ENCODE data around the gene HAL. TPM values are rescaled to one million over a fixed set of nuclear protein-coding genes. Genes with fewer than 3 reads are reported as not detected.

HAL gene, protein sequence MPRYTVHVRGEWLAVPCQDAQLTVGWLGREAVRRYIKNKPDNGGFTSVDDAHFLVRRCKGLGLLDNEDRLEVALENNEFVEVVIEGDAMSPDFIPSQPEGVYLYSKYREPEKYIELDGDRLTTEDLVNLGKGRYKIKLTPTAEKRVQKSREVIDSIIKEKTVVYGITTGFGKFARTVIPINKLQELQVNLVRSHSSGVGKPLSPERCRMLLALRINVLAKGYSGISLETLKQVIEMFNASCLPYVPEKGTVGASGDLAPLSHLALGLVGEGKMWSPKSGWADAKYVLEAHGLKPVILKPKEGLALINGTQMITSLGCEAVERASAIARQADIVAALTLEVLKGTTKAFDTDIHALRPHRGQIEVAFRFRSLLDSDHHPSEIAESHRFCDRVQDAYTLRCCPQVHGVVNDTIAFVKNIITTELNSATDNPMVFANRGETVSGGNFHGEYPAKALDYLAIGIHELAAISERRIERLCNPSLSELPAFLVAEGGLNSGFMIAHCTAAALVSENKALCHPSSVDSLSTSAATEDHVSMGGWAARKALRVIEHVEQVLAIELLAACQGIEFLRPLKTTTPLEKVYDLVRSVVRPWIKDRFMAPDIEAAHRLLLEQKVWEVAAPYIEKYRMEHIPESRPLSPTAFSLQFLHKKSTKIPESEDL
- 0.43 and 0.50 TPM in 2 replicates for polyA plus RNA-seq (2011; rRNA removed)
- polyA plus RNA-seq (2012; cell fraction: cytosol; rRNA removed), result 0.07 and 0.13 TPM in 2 replicates
- 0.44 and 0.52 TPM in 2 replicates for polyA plus RNA-seq (2012; cell fraction: nucleus; rRNA removed)
- 0.22 to 0.40 TPM (median 0.33 TPM) in 3 replicates for polyA plus RNA-seq (2017; fragmentation: RNase III; extraction: RNeasy Plus Mini Kit Qiagen cat#74134 plus additional on column Dnase treatment)
- polyA minus RNA-seq (2011; rRNA and poly(A)+ RNA removed), result 1.2 and 2.9 TPM in 2 replicates

DNA sequence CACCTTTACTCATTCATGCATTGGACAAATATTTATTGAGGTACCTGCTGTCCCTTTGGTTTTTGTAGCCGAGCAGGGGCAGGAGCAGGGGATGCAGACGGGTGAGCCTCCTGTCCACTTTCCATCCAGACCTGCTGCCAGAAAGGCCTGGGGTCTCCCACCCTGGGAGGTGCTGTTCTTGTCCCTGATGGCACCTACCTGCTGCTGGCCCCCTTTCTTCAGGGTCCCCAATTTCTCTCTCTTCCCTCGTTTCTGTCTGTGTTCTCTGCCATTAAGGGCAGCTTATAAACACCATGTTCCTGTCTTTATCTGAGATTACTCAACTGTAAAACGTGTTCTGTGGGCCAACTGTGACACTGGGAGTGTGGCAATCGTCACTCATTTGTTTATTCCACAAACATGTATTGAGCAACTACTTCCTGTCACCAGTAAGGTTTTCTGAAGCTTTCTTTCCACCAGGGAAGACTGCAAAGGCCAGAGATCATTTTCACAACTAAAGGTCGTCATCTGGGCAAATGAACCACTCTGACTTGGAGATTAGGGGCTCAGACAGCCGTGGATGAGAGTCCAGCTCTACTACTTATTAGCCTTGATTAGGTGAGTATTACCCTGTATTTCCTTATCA is at the start of gene HAL:
Gene HAL, minus strand, starts transcription at position 311 of the 625 bp plus-strand sequence. CDS start 434 bp downstream, outside the sequence.
- peak within 1 kb of the TSS in 1 of 2 experiments; percentile 32; a peak in 1 of 6 replicates for H3K27ac ChIP-seq
- peaks cover 27% of the 10 kb centered on the region; the same call in 2 of the 3 replicates for H3K4me1 ChIP-seq
- ATAC-seq (no peak), DNase-seq (ENCODE audit: low read depth in 1 of 2, low spot score in 1 of 2) (peak in 1 of 2 experiments; percentile 29), FAIRE-seq (no peak)
- TF ChIP-seq, protein P1, sequence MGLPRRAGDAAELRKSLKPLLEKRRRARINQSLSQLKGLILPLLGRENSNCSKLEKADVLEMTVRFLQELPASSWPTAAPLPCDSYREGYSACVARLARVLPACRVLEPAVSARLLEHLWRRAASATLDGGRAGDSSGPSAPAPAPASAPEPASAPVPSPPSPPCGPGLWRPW (IDR thresholded peaks at IDR 0.05), result peak; percentile 50; the same call in 1 of the 2 replicates
- TF ChIP-seq ZC3H11A (IDR thresholded peaks at IDR 0.05), result no peak
- peak; percentile 66 to 80 for TF ChIP-seq CEBPB (IDR thresholded peaks at IDR 0.05)
- TF ChIP-seq ZFP36 (IDR thresholded peaks at IDR 0.05; ENCODE audit: borderline replicate concordance, partially characterized antibody), result no peak
- TF ChIP-seq EP300 (IDR thresholded peaks at IDR 0.05), result no peak
- H3K4me2 ChIP-seq, result peak within 1 kb of the TSS; percentile 33; the same call in 2 of the 3 replicates
- WGBS (ENCODE audit: missing lambda C conversion rate), result 34% methylated on average over 7 of the region's 7 CpGs
- ChIA-PET POLR2A (no interaction called here), CTCF (interaction anchor here (0.6 to 6.5 kb wide), 2 partner anchors 28 to 79 kb away, joined by 3 to 44 read pairs; no protein-coding TSS in a partner anchor)
- no peaks in the 10 kb centered on the region for H3K9me3 ChIP-seq
- H3K4me3 ChIP-seq, result no peak within 1 kb of the TSS

DNA sequence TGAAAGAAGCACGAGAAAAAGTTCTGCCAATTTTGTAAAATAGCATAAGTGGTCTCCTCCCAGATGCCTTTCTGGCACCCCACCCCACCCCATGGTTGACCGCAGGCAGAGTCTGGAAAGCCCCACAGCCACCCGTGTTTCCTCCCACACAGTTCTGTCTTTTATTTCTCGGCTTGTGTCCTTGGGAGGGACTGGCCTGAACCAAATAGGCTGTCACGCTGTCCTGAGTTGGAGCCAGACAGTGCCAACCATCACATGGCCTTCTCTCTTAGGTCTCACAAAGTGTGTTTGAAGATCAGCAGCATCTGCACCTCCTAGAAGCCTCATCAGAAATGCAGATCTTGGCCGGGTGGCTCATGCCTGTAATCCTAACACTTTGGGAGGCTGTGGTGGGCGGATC is 49.4 kb upstream of the HAL start:
- ChIA-PET POLR2A (no interaction called here), CTCF (interaction anchor here (0.6 to 1.4 kb wide), 2 partner anchors 170 to 236 kb away, joined by 3 to 6 read pairs; no protein-coding TSS in a partner anchor)
- H3K4me1 ChIP-seq, result peaks cover 44% of the 10 kb centered on the region
- no peaks in the 10 kb centered on the region for H3K9me3 ChIP-seq
- peak overlapping the region in 1 of 2 experiments; percentile 36; a peak in 2 of 6 replicates for H3K27ac ChIP-seq
- ATAC-seq (no peak), DNase-seq (ENCODE audit: low read depth in 1 of 2, low spot score in 1 of 2) (no peak), FAIRE-seq (no peak)
- H3K4me2 ChIP-seq, result no peak overlapping the region
- no peak overlapping the region for H3K4me3 ChIP-seq
- TF ChIP-seq NPAS2 (CRISPR knock-in tag; IDR thresholded peaks at IDR 0.05; ENCODE audit: borderline replicate concordance) (no peak), CEBPB (IDR thresholded peaks at IDR 0.05) (no peak), BHLHE40 (IDR thresholded peaks at IDR 0.05; ENCODE audit: low read depth, low read length) (no peak), CBX2 (IDR thresholded peaks at IDR 0.05; ENCODE audit: borderline replicate concordance, low read depth) (no peak), RCOR1 (IDR thresholded peaks at IDR 0.05; ENCODE audit: low read depth, low read length) (no peak), EHMT2 (IDR thresholded peaks at IDR 0.05; ENCODE audit: low read depth) (no peak), POLR2AphosphoS2 (conservative IDR thresholded peaks at IDR 0.05; ENCODE audit: low read length) (no peak), FOSB (CRISPR knock-in tag; IDR thresholded peaks at IDR 0.05) (no peak), EHF (CRISPR knock-in tag; IDR thresholded peaks at IDR 0.05) (no peak), HDAC2 (IDR thresholded peaks at IDR 0.05) (no peak), FOSL2 (IDR thresholded peaks at IDR 0.05) (no peak), FOSL2 (CRISPR knock-in tag; IDR thresholded peaks at IDR 0.05) (no peak), ZNF302 (CRISPR knock-in tag; IDR thresholded peaks at IDR 0.05) (no peak), SMC3 (IDR thresholded peaks at IDR 0.05) (no peak), EP300 (IDR thresholded peaks at IDR 0.05) (no peak), CHD2 (IDR thresholded peaks at IDR 0.05; ENCODE audit: low read length, partially characterized antibody) (no peak), ZC3H11A (IDR thresholded peaks at IDR 0.05) (no peak), HOXA7 (CRISPR knock-in tag; IDR thresholded peaks at IDR 0.05) (no peak)
- TF ChIP-seq, protein P2, sequence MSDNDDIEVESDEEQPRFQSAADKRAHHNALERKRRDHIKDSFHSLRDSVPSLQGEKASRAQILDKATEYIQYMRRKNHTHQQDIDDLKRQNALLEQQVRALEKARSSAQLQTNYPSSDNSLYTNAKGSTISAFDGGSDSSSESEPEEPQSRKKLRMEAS (IDR thresholded peaks at IDR 0.05), result no peak
- TF ChIP-seq, protein P3, sequence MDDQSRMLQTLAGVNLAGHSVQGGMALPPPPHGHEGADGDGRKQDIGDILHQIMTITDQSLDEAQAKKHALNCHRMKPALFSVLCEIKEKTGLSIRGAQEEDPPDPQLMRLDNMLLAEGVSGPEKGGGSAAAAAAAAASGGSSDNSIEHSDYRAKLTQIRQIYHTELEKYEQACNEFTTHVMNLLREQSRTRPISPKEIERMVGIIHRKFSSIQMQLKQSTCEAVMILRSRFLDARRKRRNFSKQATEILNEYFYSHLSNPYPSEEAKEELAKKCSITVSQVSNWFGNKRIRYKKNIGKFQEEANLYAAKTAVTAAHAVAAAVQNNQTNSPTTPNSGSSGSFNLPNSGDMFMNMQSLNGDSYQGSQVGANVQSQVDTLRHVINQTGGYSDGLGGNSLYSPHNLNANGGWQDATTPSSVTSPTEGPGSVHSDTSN (IDR thresholded peaks at IDR 0.05), result no peak
- 89% methylated on average over 7 of the region's 7 CpGs for WGBS (ENCODE audit: missing lambda C conversion rate)

All from A549 (cell line).